Middle frontal gyrus (tissue), 1 donor: ENCODE measurements around the gene MORC4.

Experiments used
- DNase-seq: peaks from one replicate; pipeline ENCODE4 v3.0.0-alpha.2; 2015; ENCODE audit warnings: low spot score; ENCODE audit errors: extremely low spot score

The MORC4 gene

GRCh38 chrX:106906361-106906760 is 93.7 kb downstream of the MORC4 start:
- no peak for DNase-seq

- DNase-seq = no peak
These were observed 94.8 kb downstream of the MORC4 start for GRCh38 chrX:106905064-106905708.

- no peak for DNase-seq
These were observed 96.0 kb downstream of the MORC4 start for GRCh38 chrX:106903856-106904528.

DNA sequence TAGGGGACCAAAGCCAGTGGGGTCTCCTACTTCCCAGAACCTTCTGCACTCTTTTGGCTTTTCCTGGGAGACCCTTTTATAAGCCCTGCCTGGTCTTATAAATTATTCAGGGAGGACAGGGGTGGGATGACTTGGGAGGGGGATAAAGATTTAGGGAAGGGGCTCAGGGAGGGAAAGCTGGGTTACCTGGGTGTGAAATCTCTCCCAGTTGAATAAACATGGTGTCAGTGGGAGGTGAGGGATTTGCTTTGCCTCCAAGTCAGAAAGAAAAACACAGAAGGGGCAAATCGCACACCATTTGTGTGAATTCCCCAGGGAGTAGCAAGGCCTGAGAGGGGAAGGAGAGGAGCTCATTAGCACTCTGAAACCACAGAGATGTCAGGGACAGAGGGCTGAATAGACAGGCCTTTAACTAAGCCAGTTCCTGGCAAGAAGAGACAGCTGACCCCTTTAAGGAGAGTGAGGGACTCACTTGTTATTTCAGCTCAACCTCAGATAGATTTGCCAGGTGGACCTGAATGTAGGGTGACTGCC is 96.7 kb downstream of the MORC4 start, which contains the start of gene RIPPLY1:
TSS of gene RIPPLY1 (minus strand) at position 51 of the 534 bp plus-strand sequence. CDS start 54 bp downstream, outside the sequence.
- DNase-seq = no peak

GRCh38 chrX:106902684-106903083 is 97.3 kb downstream of the MORC4 start:
- DNase-seq = no peak

DNA sequence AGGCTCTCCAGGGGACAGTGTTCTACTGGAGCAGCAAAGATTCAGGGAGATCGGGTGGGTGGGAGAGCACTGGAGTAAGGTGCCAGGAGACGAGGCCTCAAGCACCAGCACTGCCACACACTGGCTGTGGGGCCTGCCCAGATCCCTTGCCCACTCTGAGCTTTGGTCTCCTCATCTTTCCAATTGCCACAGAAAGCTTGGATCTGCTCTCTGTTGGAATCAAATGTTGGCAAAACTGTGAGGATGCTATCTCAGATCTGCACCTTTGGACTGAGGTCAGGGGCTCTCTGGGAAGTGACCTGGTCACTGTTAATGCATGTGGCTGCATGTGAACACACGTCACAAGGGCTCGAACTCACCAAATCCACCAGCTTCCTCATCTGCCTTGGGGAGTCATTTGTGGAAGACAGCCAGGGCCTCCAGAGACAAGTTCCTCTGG is 98.2 kb downstream of the MORC4 start:
- no peak for DNase-seq

DNA sequence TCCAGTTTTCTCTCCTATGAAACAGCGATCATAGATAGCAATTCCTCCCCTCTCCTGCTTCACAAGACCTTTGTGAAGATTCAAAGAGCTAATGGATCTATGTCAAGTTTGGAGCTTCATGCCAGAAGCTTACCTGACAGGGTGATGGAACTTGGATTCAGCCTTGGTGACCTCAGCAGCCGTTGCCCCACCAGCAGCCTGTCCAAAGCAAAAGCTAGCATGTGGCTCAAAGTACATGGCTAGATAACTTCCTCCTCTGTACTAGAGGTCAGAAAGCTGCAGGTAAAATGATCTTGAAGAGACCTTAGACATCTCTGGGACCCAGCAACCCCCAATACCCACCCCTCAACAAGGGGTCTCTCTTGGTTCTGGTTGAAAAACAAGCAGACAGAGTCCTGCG is 98.7 kb downstream of the MORC4 start:
- DNase-seq = no peak

GRCh38 chrX:106899841-106900240 is 100.2 kb downstream of the MORC4 start:
- no peak for DNase-seq

- DNase-seq = no peak
These were observed 100.7 kb downstream of the MORC4 start for GRCh38 chrX:106899276-106899675.

DNA sequence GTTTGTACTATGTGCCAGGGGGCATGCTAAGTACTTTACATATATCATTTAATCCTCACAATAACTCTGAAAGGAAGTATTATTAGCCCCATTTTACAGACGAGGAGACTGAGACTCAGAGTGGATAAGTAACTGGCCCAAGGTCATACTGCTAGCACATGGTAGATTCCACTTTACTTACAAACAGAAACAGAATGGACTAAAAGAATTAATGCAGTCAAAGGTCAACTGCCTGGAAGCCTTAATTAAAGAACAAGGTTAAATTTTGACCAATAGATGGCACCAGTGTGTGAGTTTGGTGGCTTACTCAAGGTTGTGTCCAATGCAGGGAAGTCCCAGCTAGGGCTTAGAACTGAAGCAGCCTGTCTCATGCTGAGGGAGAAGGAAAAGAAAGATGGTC is 101.5 kb downstream of the MORC4 start:
- no peak for DNase-seq

DNA sequence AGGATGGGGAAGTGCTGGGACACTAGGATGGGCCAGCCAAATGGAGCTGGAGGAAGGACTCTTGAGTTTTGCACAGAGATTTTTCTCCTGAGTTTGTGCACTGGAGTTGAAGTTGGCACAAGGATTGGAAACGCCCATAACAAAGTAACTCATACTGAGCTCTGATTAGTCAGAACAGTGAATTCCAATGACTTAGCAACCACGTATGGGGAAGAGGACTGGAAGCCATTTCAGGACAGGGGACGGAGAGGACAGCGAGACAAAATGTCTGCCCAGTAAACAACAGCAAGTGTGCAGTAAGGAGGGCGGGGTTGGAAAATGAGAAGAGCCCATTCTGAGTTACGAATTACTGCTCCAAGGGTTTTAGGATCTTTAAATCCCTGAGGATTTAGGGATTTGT is 102.8 kb downstream of the MORC4 start:
- no peak for DNase-seq

DNA sequence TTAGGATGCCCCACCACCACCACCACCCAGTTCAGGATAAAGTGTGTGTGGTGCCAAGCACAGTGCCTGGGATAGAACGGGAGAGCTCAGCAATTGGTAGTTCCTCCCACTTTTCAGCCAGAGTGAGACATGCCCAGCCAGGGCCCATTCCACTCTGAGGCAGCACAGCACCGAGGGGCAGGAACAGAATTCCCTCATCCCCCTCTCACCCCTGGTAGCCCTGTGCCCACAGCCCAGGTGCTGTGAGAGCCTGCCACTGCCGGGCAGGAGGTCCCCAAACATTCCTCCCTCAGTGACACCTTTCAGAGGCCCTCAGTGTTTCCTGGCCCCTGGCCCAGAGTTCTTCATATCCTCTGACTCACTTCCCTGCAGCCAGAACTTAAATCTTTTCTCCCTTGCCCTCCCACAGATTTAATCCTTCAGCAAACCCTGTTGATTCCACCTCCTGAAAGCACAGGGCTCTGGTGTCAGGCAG is 105.0 kb downstream of the MORC4 start:
- no peak for DNase-seq

- DNase-seq = peak; percentile 19
These were observed 105.6 kb downstream of the MORC4 start for GRCh38 chrX:106894392-106894909.

GRCh38 chrX:106891762-106892460 is 108.1 kb downstream of the MORC4 start:
- no peak for DNase-seq
